B cell (primary cell): ENCODE measurements around the gene TMEM229A. TPM values are rescaled to one million over a fixed set of nuclear protein-coding genes. Genes with fewer than 3 reads are reported as not detected.

Experiments used
- ATAC-seq: fragments of 200-7000 bp; cut with Tn5 transposase; one replicate; pipeline ENCODE4 v1.10.0; 2021; ENCODE audit warnings: low read depth, mild to moderate bottlenecking, moderate number of reproducible peaks, moderate library complexity
- CTCF ChIA-PET: fragments of 350-600 bp; sonication (Branson Sonifier 250); formaldehyde crosslinking; loops from one replicate; lab custom pipeline; 2021; ENCODE audit warnings: antibody characterized with exemption, inconsistent platforms; lab: Charles Lee
- POLR2A ChIA-PET: fragments of 350-600 bp; sonication (Branson Sonifier 250); formaldehyde crosslinking; loops from one replicate; lab custom pipeline; 2021; ENCODE audit warnings: antibody characterized with exemption; lab: Charles Lee
- DNase-seq: peaks from one replicate; pipeline ENCODE4 v3.0.0; 2013
- H2AFZ ChIP-seq: 2 replicates; pipeline ENCODE4 v1.6.1; 2012; ENCODE audit warnings: mild to moderate bottlenecking, low read depth, low read length; ENCODE audit not compliant: insufficient read depth, poor library complexity, severe bottlenecking
- H3K27ac ChIP-seq, 2 donors: 1 replicate in 1 of 2; 2 replicates in 1 of 2; pipeline ENCODE4 v1.5.1; 2012 to 2013; ENCODE audit warnings: low read length in 2 of 2, mild to moderate bottlenecking in 2 of 2, moderate library complexity in 1 of 2
- H3K27me3 ChIP-seq, 4 experiments: fragments of 200-600 bp in 1 of 4; sonication (generic) in 1 of 4; replicated peaks in 1 of 4; 1 replicate in 2 of 4; 2 replicates in 2 of 4; pipeline versions ENCODE4 v1.6.1 to v1.7.0; 2013 to 2016; ENCODE audit warnings: low read length in 3 of 4, mild to moderate bottlenecking in 2 of 4, mixed read lengths in 1 of 4, moderate library complexity in 1 of 4; ENCODE audit not compliant: insufficient read depth in 4 of 4, control insufficient read depth in 3 of 4; ENCODE audit errors: control extremely low read depth in 1 of 4
- H3K36me3 ChIP-seq, 2 experiments: replicated peaks in 1 of 2; 1 replicate in 1 of 2; 2 replicates in 1 of 2; pipeline versions ENCODE4 v1.6.1 to v1.7.1; 2013; ENCODE audit warnings: low read length in 1 of 2; ENCODE audit not compliant: insufficient read depth in 2 of 2, control insufficient read depth in 1 of 2; ENCODE audit errors: control extremely low read depth in 1 of 2, extremely low read depth in 1 of 2
- H3K4me1 ChIP-seq, 2 donors: fragments of 200-600 bp in 1 of 2; sonication (generic) in 1 of 2; 1 replicate in 1 of 2; 2 replicates in 1 of 2; pipeline versions ENCODE4 v1.5.1 to v1.6.1; 2013 to 2017; ENCODE audit warnings: low read length in 2 of 2; ENCODE audit not compliant: control insufficient read depth in 2 of 2, insufficient read depth in 2 of 2
- H3K4me2 ChIP-seq: replicated peaks from 2 replicates; pipeline ENCODE3; 2012; ENCODE audit warnings: mild to moderate bottlenecking, low read depth, low read length; ENCODE audit not compliant: poor library complexity, severe bottlenecking
- H3K4me3 ChIP-seq, 5 experiments: fragments of 200-600 bp in 1 of 5; sonication (generic) in 1 of 5; 1 replicate in 3 of 5; 2 replicates in 2 of 5; pipeline versions ENCODE4 v1.5.1 to v1.7.0; 2011 to 2016; ENCODE audit warnings: low read length in 4 of 5, mild to moderate bottlenecking in 4 of 5, low read depth in 2 of 5, control low read depth in 1 of 5, moderate library complexity in 1 of 5; ENCODE audit not compliant: insufficient read depth in 1 of 5; ENCODE audit errors: control extremely low read depth in 1 of 5, extremely low read depth in 1 of 5
- H3K79me2 ChIP-seq: fragments of 200-600 bp; sonication (generic); one replicate; pipeline ENCODE4 v1.6.0; 2016; ENCODE audit warnings: low read length; ENCODE audit not compliant: control insufficient read depth, insufficient read depth
- H3K9ac ChIP-seq: fragments of 200-600 bp; sonication (generic); 2 replicates; pipeline ENCODE4 v1.6.1; 2017; ENCODE audit warnings: mild to moderate bottlenecking, low read length, moderate library complexity
- H3K9me3 ChIP-seq, 3 donors: one replicate each; pipeline versions ENCODE4 v1.6.1 to v1.7.1; 2013; ENCODE audit warnings: low read length in 2 of 3; ENCODE audit not compliant: control insufficient read depth in 2 of 3, insufficient read depth in 1 of 3; ENCODE audit errors: control extremely low read depth in 1 of 3
- H4K20me1 ChIP-seq: 2 replicates; pipeline ENCODE4 v1.6.0; 2012; ENCODE audit warnings: mild to moderate bottlenecking, low read length; ENCODE audit not compliant: insufficient read depth, control insufficient read depth, poor library complexity, severe bottlenecking
- H3K27ac Mint-ChIP-seq: one replicate; pipeline ENCODE4 v1.8.0; 2021; ENCODE audit warnings: mixed read lengths
- H3K27me3 Mint-ChIP-seq: one replicate; pipeline ENCODE4 v1.8.0; 2021; ENCODE audit warnings: mixed read lengths
- H3K4me1 Mint-ChIP-seq: one replicate; pipeline ENCODE4 v1.8.0; 2021; ENCODE audit warnings: mixed read lengths
- H3K4me3 Mint-ChIP-seq: one replicate; pipeline ENCODE4 v1.8.0; 2021; ENCODE audit warnings: mixed read lengths
- H3K9me3 Mint-ChIP-seq: one replicate; pipeline ENCODE4 v1.8.0; 2022; ENCODE audit warnings: mixed read lengths; ENCODE audit not compliant: insufficient read depth
- EZH2 ChIP-seq: IDR thresholded peaks from 2 replicates; pipeline ENCODE4 v1.6.1; 2012; ENCODE audit warnings: borderline replicate concordance, low read depth, mild to moderate bottlenecking, moderate library complexity, low read length; ENCODE audit not compliant: insufficient read depth, poor library complexity, severe bottlenecking
- WGBS: methylation state at CpG from one replicate; pipeline ENCODE4 v1.1.5; 2013; ENCODE audit warnings: missing lambda C conversion rate; ENCODE audit not compliant: insufficient coverage; 5-methylcytosine and 5-hydroxymethylcytosine counted together
- intact Hi-C: fragments of 100-400 bp; cut with micrococcal nuclease; formaldehyde crosslinking; loops from one replicate; pipeline ENCODE4 v1.10.0; 2022
- polyA plus RNA-seq: library from polyadenylated mRNA; depleted of rRNA; stranded (reverse); fragments of >200 nt; gene quantifications from 2 replicates; pipeline ENCODE4 v1.2.3, GENCODE V29; 2012
- total RNA-seq, 2 donors: library from RNA; stranded (reverse); fragments of 120-200 nt in 1 of 2; gene quantifications; 1 replicate in 1 of 2; 2 replicates in 1 of 2; pipeline versions ENCODE4 v1.2.3 to v1.2.4, GENCODE V29; 2013 to 2022
- TF ChIP-seq, protein P1 (sequence below): fragments of 200-600 bp; IDR thresholded peaks from one replicate; pipeline ENCODE4 v1.8.0; 2022; ENCODE audit warnings: antibody characterized with exemption, mild to moderate bottlenecking

Gene TMEM229A
- total and polyA plus RNA-seq, 2 donors (not counting 1 experiment from before 2014, with no cell fraction given), result not detected

DNA sequence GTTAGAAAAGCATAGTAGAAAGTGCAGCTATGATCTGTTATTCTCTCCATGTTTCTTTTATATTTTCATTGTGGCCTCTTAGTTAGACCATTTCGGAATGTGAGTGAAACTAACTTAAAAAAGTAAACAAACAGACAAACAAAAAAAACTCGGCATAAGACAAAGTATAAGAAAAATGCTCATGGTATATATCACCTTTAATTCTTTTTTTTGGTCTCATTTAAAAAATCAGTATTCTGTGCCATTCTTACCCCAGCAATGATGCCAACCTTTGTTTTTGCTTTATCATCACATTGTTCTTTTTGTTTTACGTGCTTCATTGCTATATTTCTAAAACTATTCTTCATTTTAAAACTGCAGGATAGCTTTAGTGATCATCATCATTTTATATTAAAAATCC lies 2.8 kb upstream of the TMEM229A start:
- intact Hi-C loops, result no loop called here
- no peak for TF ChIP-seq EZH2
- TF ChIP-seq, protein P1, sequence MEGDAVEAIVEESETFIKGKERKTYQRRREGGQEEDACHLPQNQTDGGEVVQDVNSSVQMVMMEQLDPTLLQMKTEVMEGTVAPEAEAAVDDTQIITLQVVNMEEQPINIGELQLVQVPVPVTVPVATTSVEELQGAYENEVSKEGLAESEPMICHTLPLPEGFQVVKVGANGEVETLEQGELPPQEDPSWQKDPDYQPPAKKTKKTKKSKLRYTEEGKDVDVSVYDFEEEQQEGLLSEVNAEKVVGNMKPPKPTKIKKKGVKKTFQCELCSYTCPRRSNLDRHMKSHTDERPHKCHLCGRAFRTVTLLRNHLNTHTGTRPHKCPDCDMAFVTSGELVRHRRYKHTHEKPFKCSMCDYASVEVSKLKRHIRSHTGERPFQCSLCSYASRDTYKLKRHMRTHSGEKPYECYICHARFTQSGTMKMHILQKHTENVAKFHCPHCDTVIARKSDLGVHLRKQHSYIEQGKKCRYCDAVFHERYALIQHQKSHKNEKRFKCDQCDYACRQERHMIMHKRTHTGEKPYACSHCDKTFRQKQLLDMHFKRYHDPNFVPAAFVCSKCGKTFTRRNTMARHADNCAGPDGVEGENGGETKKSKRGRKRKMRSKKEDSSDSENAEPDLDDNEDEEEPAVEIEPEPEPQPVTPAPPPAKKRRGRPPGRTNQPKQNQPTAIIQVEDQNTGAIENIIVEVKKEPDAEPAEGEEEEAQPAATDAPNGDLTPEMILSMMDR, result no peak
- Histone ChIP-seq H2AFZ (no peak overlapping the region), H3K4me1 (peaks cover 0 to 4% of the 10 kb centered on the region in 2 donors), H3K27ac (no peak overlapping the region), H3K79me2 (no peaks in the 10 kb centered on the region), H3K4me2 (no peak overlapping the region), H3K9ac (no peak overlapping the region), H3K9me3 (peaks cover 0 to 6% (median 0%) of the 10 kb centered on the region in 3 donors), H3K36me3 (no peaks in the 10 kb centered on the region), H4K20me1 (no peaks in the 10 kb centered on the region), H3K27me3 (peaks cover 0 to 23% (median 15%) of the 10 kb centered on the region in 4 experiments), H3K4me3 (no peak overlapping the region)
- ChIA-PET CTCF (no interaction called here), POLR2A (no interaction called here)
- Mint-ChIP-seq H3K27ac (no peak overlapping the region), H3K4me3 (no peak overlapping the region), H3K4me1 (peaks cover 8% of the 10 kb centered on the region), H3K9me3 (no peaks in the 10 kb centered on the region), H3K27me3 (peaks cover 45% of the 10 kb centered on the region)
- DNase-seq (no peak), ATAC-seq (no peak)
- no CpG with 5 or more reads among the region's 3 CpGs for WGBS

DNA sequence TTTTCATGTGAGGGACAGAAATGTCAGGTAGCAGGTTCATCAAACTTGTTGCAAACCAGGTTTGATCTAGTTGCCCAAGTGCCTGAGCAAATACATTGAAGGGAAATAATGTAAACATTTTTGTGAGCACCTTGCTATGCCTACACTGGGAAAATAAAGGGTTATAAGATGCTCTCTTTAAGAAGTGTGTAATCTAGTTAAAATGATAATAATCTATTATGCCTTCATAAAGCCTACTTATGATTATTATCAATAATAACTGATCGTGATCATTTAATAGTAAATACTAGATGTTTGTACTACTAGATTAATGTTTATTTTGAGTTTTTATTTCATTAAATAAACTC lies 1.9 kb upstream of the TMEM229A start:
- H3K27me3 Mint-ChIP-seq, result peaks cover 54% of the 10 kb centered on the region
- Histone ChIP-seq H3K27me3 (peaks cover 0 to 24% (median 18%) of the 10 kb centered on the region in 4 experiments), H3K36me3 (no peaks in the 10 kb centered on the region), H3K79me2 (no peaks in the 10 kb centered on the region), H3K27ac (no peak overlapping the region), H3K9ac (no peak overlapping the region), H4K20me1 (no peaks in the 10 kb centered on the region), H3K4me1 (peaks cover 0 to 4% of the 10 kb centered on the region in 2 donors), H3K4me2 (no peak overlapping the region), H3K4me3 (no peak overlapping the region), H3K9me3 (peaks cover 0 to 6% (median 0%) of the 10 kb centered on the region in 3 donors), H2AFZ (no peak overlapping the region)
- no CpG with 5 or more reads among the region's 1 CpG for WGBS
- H3K27ac Mint-ChIP-seq, result no peak overlapping the region
- intact Hi-C loops, result no loop called here
- ChIA-PET POLR2A (no interaction called here), CTCF (no interaction called here)
- H3K4me3 Mint-ChIP-seq, result no peak overlapping the region
- DNase-seq (no peak), ATAC-seq (no peak)
- peaks cover 8% of the 10 kb centered on the region for H3K4me1 Mint-ChIP-seq
- no peak for TF ChIP-seq EZH2
- TF ChIP-seq, protein P1, result no peak
- no peaks in the 10 kb centered on the region for H3K9me3 Mint-ChIP-seq
